HuH-7 (cell line): Measurements from ENCODE around the gene MX1.

Source experiments
- DNase-seq: peaks from one replicate; pipeline ENCODE4 v3.0.0; 2011; ENCODE audit warnings: low spot score

MX1 gene

GRCh38 chr21:41460578-41461527, 34.8 kb downstream of the MX1 start:
- peak; percentile 74 for DNase-seq

GRCh38 chr21:41465176-41465781, 39.2 kb downstream of the MX1 start:
- DNase-seq, result no peak

- DNase-seq, result no peak
These were observed 40.2 kb downstream of the MX1 start for GRCh38 chr21:41466024-41466820.

GRCh38 chr21:41470054-41470453, 44.0 kb downstream of the MX1 start:
- no peak for DNase-seq

- no peak for DNase-seq
These were observed 46.9 kb downstream of the MX1 start for GRCh38 chr21:41472753-41473548.

GRCh38 chr21:41475714-41476420, 49.8 kb downstream of the MX1 start:
- no peak for DNase-seq

- DNase-seq, result no peak
These were observed 51.7 kb downstream of the MX1 start for GRCh38 chr21:41477641-41478318.

- DNase-seq, result no peak
These were observed 52.5 kb downstream of the MX1 start for GRCh38 chr21:41478319-41479177.

GRCh38 chr21:41479686-41480085, 53.6 kb downstream of the MX1 start:
- no peak for DNase-seq

GRCh38 chr21:41480086-41480690, 54.1 kb downstream of the MX1 start:
- no peak for DNase-seq

- no peak for DNase-seq
These were observed 55.2 kb downstream of the MX1 start for GRCh38 chr21:41481191-41481590.

GRCh38 chr21:41482301-41482700, 56.3 kb downstream of the MX1 start:
- no peak for DNase-seq

- no peak for DNase-seq
These were observed 56.9 kb downstream of the MX1 start for GRCh38 chr21:41482980-41483379.

GRCh38 chr21:41483415-41483814, 57.4 kb downstream of the MX1 start:
- no peak for DNase-seq

- DNase-seq, result no peak
These were observed 57.9 kb downstream of the MX1 start for GRCh38 chr21:41483973-41484372.

GRCh38 chr21:41487082-41487481, 61.0 kb downstream of the MX1 start:
- DNase-seq, result no peak

- no peak for DNase-seq
These were observed 62.0 kb downstream of the MX1 start for GRCh38 chr21:41488080-41488479.

- no peak for DNase-seq
These were observed 63.3 kb downstream of the MX1 start for GRCh38 chr21:41489329-41489728.

GRCh38 chr21:41490330-41490729, 64.3 kb downstream of the MX1 start:
- no peak for DNase-seq
